GM23338 (cell line): ENCODE results near the gene PXDN.

Source experiments
- CREB1 ChIP-seq: fragments of 250-450 bp; sonication (Bioruptor Pico); IDR thresholded peaks from 2 replicates; pipeline ENCODE4 v1.5.0; 2020; ENCODE audit warnings: low read depth, mild to moderate bottlenecking, moderate library complexity
- EZH2 ChIP-seq: fragments of 200-600 bp; sonication (generic); IDR thresholded peaks from one replicate; pipeline ENCODE4 v1.8.0; 2017; ENCODE audit warnings: antibody characterized with exemption, mild to moderate bottlenecking, low read depth; ENCODE audit not compliant: unreplicated experiment
- EZH2phosphoT487 ChIP-seq: fragments of 200-600 bp; sonication (generic); IDR thresholded peaks from one replicate; pipeline ENCODE4 v1.8.1; 2018; ENCODE audit warnings: antibody characterized with exemption; ENCODE audit not compliant: unreplicated experiment
- JUNB ChIP-seq: IDR thresholded peaks from one replicate; pipeline ENCODE4 v1.6.1; 2016; ENCODE audit warnings: antibody characterized with exemption; ENCODE audit not compliant: unreplicated experiment
- POLR2AphosphoS5 ChIP-seq: IDR thresholded peaks from 2 replicates; pipeline ENCODE4 v1.6.1; 2016; ENCODE audit warnings: antibody characterized with exemption, low read depth
- REST ChIP-seq: IDR thresholded peaks from one replicate; pipeline ENCODE4 v1.6.1; 2018; ENCODE audit warnings: antibody characterized with exemption; ENCODE audit not compliant: unreplicated experiment
- TF ChIP-seq, protein P1 (sequence below), 2 experiments: fragments of 200-600 bp in 1 of 2; sonication (generic) in 1 of 2; conservative IDR thresholded peaks; 2 replicates each; pipeline versions ENCODE4 v1.5.1 to v1.6.1; 2016 to 2017; ENCODE audit warnings: antibody characterized with exemption in 2 of 2, low read depth in 2 of 2, mild to moderate bottlenecking in 2 of 2, moderate library complexity in 1 of 2
- TF ChIP-seq, protein P2 (sequence below): fragments of 250-450 bp; sonication (Bioruptor Pico); IDR thresholded peaks from 2 replicates; pipeline ENCODE4 v1.5.0; 2020; ENCODE audit warnings: mild to moderate bottlenecking, moderate library complexity

- TF ChIP-seq, protein P1, sequence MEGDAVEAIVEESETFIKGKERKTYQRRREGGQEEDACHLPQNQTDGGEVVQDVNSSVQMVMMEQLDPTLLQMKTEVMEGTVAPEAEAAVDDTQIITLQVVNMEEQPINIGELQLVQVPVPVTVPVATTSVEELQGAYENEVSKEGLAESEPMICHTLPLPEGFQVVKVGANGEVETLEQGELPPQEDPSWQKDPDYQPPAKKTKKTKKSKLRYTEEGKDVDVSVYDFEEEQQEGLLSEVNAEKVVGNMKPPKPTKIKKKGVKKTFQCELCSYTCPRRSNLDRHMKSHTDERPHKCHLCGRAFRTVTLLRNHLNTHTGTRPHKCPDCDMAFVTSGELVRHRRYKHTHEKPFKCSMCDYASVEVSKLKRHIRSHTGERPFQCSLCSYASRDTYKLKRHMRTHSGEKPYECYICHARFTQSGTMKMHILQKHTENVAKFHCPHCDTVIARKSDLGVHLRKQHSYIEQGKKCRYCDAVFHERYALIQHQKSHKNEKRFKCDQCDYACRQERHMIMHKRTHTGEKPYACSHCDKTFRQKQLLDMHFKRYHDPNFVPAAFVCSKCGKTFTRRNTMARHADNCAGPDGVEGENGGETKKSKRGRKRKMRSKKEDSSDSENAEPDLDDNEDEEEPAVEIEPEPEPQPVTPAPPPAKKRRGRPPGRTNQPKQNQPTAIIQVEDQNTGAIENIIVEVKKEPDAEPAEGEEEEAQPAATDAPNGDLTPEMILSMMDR (conservative IDR thresholded peaks at IDR 0.05; ENCODE audit: low read depth in 2 of 2) = no peak
- TF ChIP-seq EZH2phosphoT487 (no peak), EZH2 (no peak), REST (no peak), JUNB (no peak), CREB1 (CRISPR knock-in tag) (no peak), POLR2AphosphoS5 (no peak)
- TF ChIP-seq, protein P2, sequence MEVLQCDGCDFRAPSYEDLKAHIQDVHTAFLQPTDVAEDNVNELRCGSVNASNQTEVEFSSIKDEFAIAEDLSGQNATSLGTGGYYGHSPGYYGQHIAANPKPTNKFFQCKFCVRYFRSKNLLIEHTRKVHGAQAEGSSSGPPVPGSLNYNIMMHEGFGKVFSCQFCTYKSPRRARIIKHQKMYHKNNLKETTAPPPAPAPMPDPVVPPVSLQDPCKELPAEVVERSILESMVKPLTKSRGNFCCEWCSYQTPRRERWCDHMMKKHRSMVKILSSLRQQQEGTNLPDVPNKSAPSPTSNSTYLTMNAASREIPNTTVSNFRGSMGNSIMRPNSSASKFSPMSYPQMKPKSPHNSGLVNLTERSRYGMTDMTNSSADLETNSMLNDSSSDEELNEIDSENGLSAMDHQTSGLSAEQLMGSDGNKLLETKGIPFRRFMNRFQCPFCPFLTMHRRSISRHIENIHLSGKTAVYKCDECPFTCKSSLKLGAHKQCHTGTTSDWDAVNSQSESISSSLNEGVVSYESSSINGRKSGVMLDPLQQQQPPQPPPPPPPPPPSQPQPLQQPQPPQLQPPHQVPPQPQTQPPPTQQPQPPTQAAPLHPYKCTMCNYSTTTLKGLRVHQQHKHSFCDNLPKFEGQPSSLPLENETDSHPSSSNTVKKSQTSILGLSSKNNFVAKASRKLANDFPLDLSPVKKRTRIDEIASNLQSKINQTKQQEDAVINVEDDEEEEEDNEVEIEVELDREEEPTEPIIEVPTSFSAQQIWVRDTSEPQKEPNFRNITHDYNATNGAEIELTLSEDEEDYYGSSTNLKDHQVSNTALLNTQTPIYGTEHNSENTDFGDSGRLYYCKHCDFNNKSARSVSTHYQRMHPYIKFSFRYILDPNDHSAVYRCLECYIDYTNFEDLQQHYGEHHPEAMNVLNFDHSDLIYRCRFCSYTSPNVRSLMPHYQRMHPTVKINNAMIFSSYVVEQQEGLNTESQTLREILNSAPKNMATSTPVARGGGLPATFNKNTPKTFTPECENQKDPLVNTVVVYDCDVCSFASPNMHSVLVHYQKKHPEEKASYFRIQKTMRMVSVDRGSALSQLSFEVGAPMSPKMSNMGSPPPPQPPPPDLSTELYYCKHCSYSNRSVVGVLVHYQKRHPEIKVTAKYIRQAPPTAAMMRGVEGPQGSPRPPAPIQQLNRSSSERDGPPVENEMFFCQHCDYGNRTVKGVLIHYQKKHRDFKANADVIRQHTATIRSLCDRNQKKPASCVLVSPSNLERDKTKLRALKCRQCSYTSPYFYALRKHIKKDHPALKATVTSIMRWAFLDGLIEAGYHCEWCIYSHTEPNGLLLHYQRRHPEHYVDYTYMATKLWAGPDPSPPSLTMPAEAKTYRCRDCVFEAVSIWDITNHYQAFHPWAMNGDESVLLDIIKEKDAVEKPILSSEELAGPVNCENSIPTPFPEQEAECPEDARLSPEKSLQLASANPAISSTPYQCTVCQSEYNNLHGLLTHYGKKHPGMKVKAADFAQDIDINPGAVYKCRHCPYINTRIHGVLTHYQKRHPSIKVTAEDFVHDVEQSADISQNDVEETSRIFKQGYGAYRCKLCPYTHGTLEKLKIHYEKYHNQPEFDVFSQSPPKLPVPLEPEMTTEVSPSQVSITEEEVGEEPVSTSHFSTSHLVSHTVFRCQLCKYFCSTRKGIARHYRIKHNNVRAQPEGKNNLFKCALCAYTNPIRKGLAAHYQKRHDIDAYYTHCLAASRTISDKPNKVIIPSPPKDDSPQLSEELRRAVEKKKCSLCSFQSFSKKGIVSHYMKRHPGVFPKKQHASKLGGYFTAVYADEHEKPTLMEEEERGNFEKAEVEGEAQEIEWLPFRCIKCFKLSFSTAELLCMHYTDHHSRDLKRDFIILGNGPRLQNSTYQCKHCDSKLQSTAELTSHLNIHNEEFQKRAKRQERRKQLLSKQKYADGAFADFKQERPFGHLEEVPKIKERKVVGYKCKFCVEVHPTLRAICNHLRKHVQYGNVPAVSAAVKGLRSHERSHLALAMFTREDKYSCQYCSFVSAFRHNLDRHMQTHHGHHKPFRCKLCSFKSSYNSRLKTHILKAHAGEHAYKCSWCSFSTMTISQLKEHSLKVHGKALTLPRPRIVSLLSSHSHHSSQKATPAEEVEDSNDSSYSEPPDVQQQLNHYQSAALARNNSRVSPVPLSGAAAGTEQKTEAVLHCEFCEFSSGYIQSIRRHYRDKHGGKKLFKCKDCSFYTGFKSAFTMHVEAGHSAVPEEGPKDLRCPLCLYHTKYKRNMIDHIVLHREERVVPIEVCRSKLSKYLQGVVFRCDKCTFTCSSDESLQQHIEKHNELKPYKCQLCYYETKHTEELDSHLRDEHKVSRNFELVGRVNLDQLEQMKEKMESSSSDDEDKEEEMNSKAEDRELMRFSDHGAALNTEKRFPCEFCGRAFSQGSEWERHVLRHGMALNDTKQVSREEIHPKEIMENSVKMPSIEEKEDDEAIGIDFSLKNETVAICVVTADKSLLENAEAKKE (CRISPR knock-in tag) = no peak
Observed at GRCh38 chr2:1607236-1607920, 136.9 kb downstream of the PXDN start.
